ENCODE measurements around the gene GRIA4.

Gene GRIA4

DNA sequence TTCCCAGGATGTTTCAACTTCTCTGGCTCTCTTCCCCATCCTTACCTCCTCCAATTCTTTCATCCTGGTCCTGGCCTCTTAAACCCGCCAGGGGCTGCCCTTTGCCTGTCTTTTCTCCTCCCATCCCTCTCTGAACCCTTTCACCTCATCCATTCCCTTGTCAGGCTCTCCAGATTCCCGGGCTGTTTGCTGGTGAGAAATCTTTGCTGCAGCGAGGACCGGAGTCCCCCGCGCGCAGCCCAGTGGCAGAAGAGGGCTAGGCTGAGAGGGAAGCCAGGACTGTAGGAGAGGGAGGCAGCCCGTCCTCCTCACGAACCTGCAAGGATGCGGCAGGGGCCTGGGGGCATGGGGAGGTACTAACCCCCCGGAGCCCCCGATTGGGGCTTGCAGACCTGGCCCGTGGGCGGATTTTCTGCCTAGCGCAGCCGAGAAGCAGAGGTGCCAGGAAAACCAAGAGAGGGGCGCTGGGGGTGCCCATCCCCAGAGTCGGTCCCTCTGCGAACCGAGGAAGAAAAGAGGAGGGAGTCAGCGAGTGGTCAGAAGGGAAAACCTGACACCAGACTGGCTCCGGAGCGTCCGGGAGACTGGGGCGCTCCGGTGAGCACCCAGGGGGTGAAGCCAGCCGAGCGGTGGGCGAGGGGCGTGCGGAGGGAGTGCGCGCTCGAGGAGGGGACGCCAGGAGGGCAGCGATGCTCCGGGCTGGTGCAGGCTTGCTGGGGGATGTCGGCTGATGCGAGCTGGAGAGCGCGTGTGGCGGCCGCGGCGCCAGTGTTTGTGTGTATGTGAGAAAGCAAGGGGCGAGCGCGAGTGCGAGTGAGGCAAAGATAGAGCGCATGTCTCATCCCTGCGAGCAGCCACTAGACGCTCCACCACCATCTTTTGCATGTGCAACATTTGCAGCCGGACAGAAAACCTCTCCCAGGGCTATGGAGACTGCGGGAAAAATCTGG lies at the start of gene GRIA4:
Gene GRIA4, plus strand, starts transcription at position 242 of the 950 bp plus-strand sequence. CDS start 925 bp downstream, outside the sequence.
- peak in 2 of 3 donors; percentile 16 to 26 for DNase-seq

DNA sequence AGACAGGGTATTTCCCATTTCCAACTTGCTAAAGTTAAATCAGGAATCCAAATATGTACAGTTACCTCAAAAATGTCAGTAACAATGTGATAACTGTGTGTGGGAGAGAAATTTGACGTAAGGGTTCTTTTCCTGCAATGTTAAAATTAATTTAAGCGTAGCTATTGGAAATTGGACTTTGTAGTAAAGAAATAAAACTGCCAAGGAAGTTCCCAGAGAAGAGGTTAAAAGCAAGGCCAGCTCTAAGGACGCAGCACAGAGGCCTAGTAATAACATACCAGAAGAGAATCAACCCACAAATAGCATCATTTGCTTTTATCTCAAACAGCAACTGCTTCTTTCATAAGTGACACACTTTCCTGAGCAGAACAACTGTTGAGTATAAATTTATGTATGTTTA lies 36.8 kb upstream of the GRIA4 start:
- no peak for DNase-seq

- DNase-seq = peak in 1 of 3 donors; percentile 2
These were observed 34.9 kb upstream of the GRIA4 start for GRCh38 chr11:105574974-105575373.

GRCh38 chr11:105577641-105578040 lies 32.2 kb upstream of the GRIA4 start:
- DNase-seq = peak in 1 of 3 donors; percentile 3

DNA sequence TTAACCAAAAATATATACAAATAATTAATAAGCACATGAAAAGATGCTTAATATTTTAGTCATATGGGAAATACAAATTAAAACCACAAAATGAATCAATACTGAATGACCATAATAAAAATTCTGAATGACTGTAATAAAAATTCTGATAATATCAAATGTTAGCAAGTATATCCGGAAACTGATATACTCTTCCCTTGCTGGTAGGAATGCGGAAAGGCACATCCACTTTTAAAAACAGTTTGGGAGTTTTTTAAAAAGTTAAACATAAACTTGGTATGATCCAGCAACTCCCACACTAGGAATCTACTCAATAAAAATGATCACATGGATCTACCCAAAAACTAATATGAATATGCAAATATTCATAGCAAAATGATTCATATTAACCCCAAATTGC lies 30.8 kb upstream of the GRIA4 start:
- DNase-seq = no peak

- no peak for DNase-seq
These were observed 27.4 kb upstream of the GRIA4 start for GRCh38 chr11:105582497-105582896.

- DNase-seq = peak in 1 of 3 donors; percentile 16
These were observed 21.9 kb upstream of the GRIA4 start for GRCh38 chr11:105588001-105588400.

- DNase-seq = no peak
These were observed 20.5 kb upstream of the GRIA4 start for GRCh38 chr11:105589346-105589745.

- no peak for DNase-seq
These were observed 17.8 kb upstream of the GRIA4 start for GRCh38 chr11:105592035-105592434.

DNA sequence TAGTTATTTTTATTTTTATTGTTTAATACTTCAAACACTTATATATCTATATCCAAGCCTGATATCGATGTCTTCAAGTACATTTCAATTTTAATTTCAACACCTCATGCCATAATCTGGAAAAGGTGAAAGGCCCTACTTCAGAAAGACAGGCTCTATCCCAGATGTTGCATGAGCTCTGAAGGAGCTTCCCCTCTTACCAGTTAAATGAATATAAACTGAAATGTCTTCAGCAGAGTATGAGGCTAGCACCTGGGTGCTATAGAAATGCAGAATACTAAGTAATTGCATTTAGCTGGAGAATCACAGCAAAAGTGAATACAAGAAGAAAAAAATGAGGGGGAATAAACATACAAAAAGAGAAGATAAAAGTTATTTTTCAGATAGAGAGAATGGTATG lies 11.5 kb upstream of the GRIA4 start:
- no peak for DNase-seq

GRCh38 chr11:105603156-105603555 lies 6.7 kb upstream of the GRIA4 start:
- DNase-seq = no peak

GRCh38 chr11:105609341-105609781 lies 512 bp upstream of the GRIA4 start:
- DNase-seq = peak in 2 of 3 donors; percentile 3 to 21

DNA sequence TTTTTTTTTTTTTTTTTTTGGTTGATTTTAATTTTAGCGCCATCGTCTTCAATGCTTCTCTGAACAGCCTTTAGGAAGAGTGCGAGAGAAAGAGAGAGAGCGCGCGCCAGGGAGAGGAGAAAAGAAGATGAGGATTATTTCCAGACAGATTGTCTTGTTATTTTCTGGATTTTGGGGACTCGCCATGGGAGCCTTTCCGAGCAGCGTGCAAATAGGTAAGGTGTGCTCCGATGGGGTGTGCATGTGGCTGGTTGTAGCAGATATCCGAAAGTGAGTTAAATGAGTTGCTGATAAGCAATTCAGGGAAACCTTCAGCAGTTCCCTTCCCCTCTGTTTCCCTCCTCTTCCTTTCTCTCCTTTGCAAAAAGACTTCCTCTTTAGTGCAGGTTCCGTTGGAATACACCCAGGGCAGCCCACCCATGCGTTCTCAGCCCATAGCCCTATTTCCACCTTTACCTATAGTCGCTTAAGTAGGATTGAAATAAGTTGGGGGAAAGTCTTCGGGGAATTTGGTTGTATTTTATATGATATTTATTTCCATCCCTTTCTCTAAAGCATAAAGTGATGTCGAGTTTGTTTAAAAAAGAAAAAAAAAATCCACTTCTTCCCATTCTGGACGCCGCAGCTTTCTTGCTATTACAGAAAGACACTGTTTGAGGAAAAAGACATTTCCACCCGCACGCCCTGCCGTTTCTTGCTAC lies 1.1 kb downstream of the GRIA4 start:
- no peak for DNase-seq

DNA sequence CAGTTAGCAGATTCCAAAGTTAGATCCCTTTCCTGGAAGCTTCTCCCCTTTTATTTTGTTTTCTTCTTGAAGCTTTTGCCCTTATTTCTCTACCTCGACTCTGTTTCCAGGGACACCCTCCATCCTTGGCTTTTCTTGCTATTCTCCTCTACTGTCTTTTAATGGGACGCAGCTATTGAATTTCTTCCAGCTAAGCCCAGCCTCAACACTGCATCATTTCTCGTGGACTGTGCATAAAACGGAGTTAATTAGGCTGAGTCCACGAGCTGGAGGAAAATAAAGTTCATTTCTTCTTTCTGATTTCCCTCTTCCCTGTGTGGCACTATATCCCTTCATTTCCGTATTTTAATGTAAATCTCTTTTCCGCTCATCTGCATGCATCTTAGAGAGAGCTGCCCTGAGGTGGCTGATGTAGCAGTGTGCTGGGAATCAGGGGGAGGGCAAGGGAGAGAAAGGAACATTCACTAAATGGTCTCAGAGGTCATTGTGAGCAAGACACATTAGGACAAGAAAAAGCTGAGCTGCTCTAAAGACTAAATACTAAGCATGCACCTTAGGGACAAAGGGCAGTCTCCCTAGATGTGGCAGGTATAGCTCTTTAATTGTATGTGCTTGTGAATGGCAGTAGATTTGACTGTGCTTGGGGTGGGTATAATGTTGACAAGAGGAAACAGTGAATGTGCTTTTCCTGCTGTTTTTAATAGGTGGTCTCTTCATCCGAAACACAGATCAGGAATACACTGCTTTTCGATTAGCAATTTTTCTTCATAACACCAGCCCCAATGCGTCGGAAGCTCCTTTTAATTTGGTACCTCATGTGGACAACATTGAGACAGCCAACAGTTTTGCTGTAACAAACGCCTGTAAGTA lies 1.9 kb downstream of the GRIA4 start:
- DNase-seq = no peak

GRCh38 chr11:105612771-105613170 lies 2.9 kb downstream of the GRIA4 start:
- no peak for DNase-seq

DNA sequence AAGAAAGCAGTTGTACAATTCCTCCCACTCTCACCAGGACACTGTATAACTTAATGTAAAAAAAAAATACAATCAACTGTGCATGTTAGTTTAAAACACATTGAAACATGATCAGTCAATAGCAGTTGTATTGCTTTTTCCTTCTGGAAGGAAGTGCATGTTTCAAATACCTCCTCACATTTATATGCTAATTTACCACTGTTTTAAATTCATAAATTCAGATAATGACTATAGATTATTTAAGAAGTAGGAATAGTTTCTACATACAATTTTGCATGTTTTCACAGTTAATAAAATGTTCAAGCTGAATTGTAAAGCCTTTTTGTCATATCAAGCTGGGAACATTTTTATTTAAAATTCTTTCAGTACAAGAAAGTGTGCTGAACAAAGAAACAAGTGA lies 3.3 kb downstream of the GRIA4 start:
- DNase-seq = no peak

DNA sequence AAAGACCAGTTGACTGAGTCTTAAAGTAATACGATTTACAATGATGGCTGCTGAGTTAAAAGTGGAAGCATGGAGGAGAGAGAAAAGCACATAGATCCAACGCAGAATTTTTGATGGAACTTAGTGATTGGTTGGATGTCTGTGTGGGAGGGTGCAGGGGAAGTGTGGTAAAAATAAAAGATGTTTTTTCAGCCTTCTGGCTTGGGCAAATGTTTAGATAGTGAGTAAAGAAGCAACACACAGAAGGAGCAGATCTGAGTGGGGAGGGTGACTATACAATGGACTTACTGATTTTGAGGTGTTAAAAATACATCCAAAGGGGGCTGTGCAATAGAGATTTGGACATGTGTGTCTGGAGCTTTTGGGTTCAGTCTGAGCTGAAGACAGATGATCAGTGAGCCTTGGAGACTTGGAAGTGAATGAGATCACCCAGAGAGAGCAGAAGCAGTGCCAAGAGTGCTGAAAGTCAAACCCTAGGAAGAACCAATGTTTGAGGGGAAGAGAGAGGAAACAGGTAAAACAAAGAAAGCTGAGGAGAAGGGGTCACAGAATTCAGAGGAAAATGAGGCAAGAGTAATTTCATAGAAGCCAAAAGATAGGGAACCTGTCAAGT lies 8.6 kb downstream of the GRIA4 start:
- no peak for DNase-seq

DNA sequence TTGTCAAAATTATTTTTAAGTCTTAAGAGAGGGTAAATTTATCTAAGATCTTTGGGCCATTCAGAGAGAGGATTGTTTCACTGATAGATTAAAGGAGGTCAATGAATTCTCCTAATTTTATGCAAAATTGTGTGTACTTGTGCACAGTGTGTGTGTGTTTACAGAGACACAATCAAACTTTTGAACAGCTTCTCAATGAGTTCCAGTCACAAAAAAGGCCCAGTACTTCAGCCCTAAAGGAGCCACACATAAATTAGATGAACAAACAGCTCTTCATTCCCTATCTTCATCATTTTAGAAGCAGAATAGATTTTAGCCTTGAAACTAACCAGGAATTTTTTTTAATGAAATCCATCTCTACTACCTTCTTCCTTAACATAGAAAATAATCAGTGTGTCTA lies 9.7 kb downstream of the GRIA4 start:
- DNase-seq = no peak

DNA sequence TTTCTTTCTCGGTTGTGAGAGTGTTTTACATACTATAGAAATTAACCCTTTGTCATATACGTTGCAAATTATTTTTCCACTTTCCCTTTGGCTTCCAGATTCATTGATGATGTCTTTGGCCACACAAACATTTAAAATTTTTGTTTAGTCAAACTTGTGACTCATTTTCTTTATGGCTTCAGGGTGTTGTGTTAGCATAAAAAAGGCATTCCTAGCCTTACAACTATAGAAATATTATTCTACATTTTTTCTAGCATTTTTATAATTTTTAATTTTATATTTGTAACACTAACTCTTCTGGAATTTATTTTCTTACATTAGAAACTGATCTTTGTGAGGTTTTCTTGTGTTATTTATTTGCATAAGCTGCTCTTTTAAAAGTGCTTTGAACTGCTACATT lies 12.1 kb downstream of the GRIA4 start:
- no peak for DNase-seq

DNA sequence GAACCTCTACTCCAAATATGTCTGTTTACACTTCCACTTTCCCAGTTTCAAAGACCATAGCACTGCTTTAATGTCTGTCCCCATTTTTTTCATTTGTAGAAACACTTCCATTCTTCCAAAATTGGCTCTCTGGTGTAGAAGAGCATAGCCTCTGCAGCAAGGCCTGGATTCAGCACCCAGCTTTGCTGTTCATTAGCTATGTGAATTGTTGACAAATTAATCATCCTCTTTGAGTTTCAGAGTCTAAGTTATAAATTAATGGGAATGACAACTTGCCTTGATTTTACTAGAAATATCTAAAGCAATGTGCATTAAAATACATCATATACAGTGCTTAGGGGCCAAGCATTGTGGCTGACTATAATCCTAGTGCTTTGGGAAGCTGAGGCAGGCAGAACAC lies 22.4 kb downstream of the GRIA4 start:
- no peak for DNase-seq

GRCh38 chr11:105635466-105635865 lies 25.6 kb downstream of the GRIA4 start:
- DNase-seq = no peak

- no peak for DNase-seq
These were observed 26.6 kb downstream of the GRIA4 start for GRCh38 chr11:105636496-105636895.

All from suppressor macrophage treated with lipopolysaccharide for 1 hour (primary cell).